ENCODE measurements around the gene METTL1. TPM values are rescaled to one million over a fixed set of nuclear protein-coding genes. Genes with fewer than 3 reads are reported as not detected.

Gene METTL1
- total and polyA plus RNA-seq, 9 of the 15 experiments (the other 6 are each of a cell fraction or from before 2014, with no cell fraction given), result 12.6 to 65.9 (median 39.2) TPM

GRCh38 chr12:57759360-57759980 lies 12.4 kb downstream of the METTL1 start:
- ATAC-seq, result peak; percentile 37
- H3K9me1 ChIP-seq (ENCODE audit: control insufficient read depth, insufficient read depth, low read length), result no peaks in the 10 kb centered on the region
- H3K9me3 ChIP-seq (replicated peaks; ENCODE audit: control insufficient read depth, insufficient read depth, low read depth, low read length), result no peaks in the 10 kb centered on the region
- POLR2A ChIA-PET, result interaction anchor here (0.6 to 2.3 kb wide), 5 partner anchors 8 to 22 kb away, joined by 3 to 11 read pairs (median 3); partner anchors contain the start of genes EEF1AKMT3, METTL1 and TSPAN31
- H3K4me3 ChIP-seq, result no peak overlapping the region
- CTCF ChIA-PET (ENCODE audit: low intra/inter-chr PET ratio), result interaction anchor here (0.5 to 1.4 kb wide), 2 partner anchors 146 to 496 kb away, joined by 3 to 6 read pairs; no protein-coding TSS in a partner anchor
- no peaks in the 10 kb centered on the region for H3K27me3 ChIP-seq (ENCODE audit: control insufficient read depth in 2 of 2, insufficient read depth in 2 of 2, low read length in 2 of 2)
- intact Hi-C loops (cut with micrococcal nuclease), result loop anchor here (2.0 kb wide), 1 partner anchor 55 kb away; no protein-coding TSS in a partner anchor
- H4K20me1 ChIP-seq (replicated peaks; ENCODE audit: control insufficient read depth, insufficient read depth, low read length), result no peaks in the 10 kb centered on the region
- peaks cover 10 to 24% of the 10 kb centered on the region in 2 experiments; a peak in 4 of 5 replicates for H3K4me1 ChIP-seq (replicated peaks in 1 of 2; ENCODE audit: control insufficient read depth in 2 of 2, insufficient read depth in 2 of 2, low read length in 2 of 2)
- H3K36me3 ChIP-seq (ENCODE audit: control insufficient read depth, insufficient read depth, low read length), result peaks cover 15% of the 10 kb centered on the region; the same call in 2 of the 3 replicates
- 18% methylated on average over 3 of the region's 3 CpGs for WGBS (ENCODE audit: insufficient coverage, low coverage, missing lambda C conversion rate)
- peaks cover 11% of the 10 kb centered on the region; the same call in 2 of the 3 replicates for H3K79me2 ChIP-seq (ENCODE audit: control insufficient read depth, insufficient read depth, low read length)
- in situ Hi-C loops (cut with MboI), result no loop called here
- no peak overlapping the region for H3K4me2 ChIP-seq (ENCODE audit: insufficient read depth, low read length)
- peak in 2 of 4 experiments; percentile 37 to 58 for DNase-seq (ENCODE audit: extremely low read depth in 1 of 4, low spot score in 3 of 4)
- BruUV-seq (replicated peaks), result no TSS peak
- peak; percentile 68 for FAIRE-seq
- no peak overlapping the region for H3K9ac ChIP-seq (ENCODE audit: insufficient read depth in 1 of 2, low read depth in 2 of 2, low read length in 2 of 2)
- H3K27ac ChIP-seq (ENCODE audit: extremely low read depth, low read depth, low read length), result no peak overlapping the region
- no peak overlapping the region for H2AFZ ChIP-seq (ENCODE audit: low read depth, low read length)
- TF ChIP-seq JUND (IDR thresholded peaks at IDR 0.05; ENCODE audit: borderline replicate concordance, low read depth, low read length) (0 out of 2 replicates have a peak, but pooled peaks have one; percentile 23), JUND (tag; IDR thresholded peaks at IDR 0.05; ENCODE audit: borderline replicate concordance, low read depth, low read length) (no peak), SIX5 (IDR thresholded peaks at IDR 0.05; ENCODE audit: borderline replicate concordance in 1 of 2, insufficient read depth in 1 of 2, low read depth in 1 of 2, low read length in 2 of 2) (no peak), BACH1 (tag; IDR thresholded peaks at IDR 0.05) (no peak), RAD21 (CRISPR knock-in tag; conservative IDR thresholded peaks at IDR 0.05 in 1 of 2, IDR thresholded peaks at IDR 0.05 in 1 of 2) (0 out of 4 replicates have a peak, but pooled peaks of 1 of the 2 experiments have one; percentile 8), ZBTB49 (CRISPR knock-in tag; IDR thresholded peaks at IDR 0.05; ENCODE audit: borderline replicate concordance) (no peak), USF1 (CRISPR knock-in tag; IDR thresholded peaks at IDR 0.05) (no peak), ETV6 (IDR thresholded peaks at IDR 0.05; ENCODE audit: borderline replicate concordance in 1 of 2, low read depth in 2 of 2, low read length in 1 of 2) (no peak), ETV6 (CRISPR knock-in tag; IDR thresholded peaks at IDR 0.05; ENCODE audit: borderline replicate concordance) (no peak), TARDBP (IDR thresholded peaks at IDR 0.05) (no peak), ZNF280B (CRISPR knock-in tag; IDR thresholded peaks at IDR 0.05) (no peak), TCFL5 (CRISPR knock-in tag; conservative IDR thresholded peaks at IDR 0.05) (no peak), HINFP (tag; conservative IDR thresholded peaks at IDR 0.05; ENCODE audit: low read depth) (no peak), KDM5B (IDR thresholded peaks at IDR 0.05; ENCODE audit: insufficient replicate concordance, low read depth, low read length) (no peak)

Data from K562 (cell line).